NCI-H2171 treated with DMSO at 0.1 percent for 48 hours (cell line): Measurements from ENCODE around the gene PKHD1.
"Not testable (repeated sequence)": the region's sequence is repeated elsewhere in the genome, so short reads cannot be mapped to it uniquely, and the experiment has no call there.

ENCODE experiments used
- DNase-seq: peaks from one replicate; lab custom pipeline; 2025; lab: John Stamatoyannopoulos, UW

The PKHD1 gene

GRCh38 chr6:51855310-51856082 lies 231.9 kb downstream of the PKHD1 start:
- DNase-seq, result peak; percentile 33

- no peak for DNase-seq
These were observed 232.5 kb downstream of the PKHD1 start for GRCh38 chr6:51854876-51855275.

- DNase-seq, result no peak
These were observed 233.1 kb downstream of the PKHD1 start for GRCh38 chr6:51854347-51854746.

- not testable (repeated sequence) for DNase-seq
These were observed 234.3 kb downstream of the PKHD1 start for GRCh38 chr6:51853109-51853508.

GRCh38 chr6:51846531-51846930 lies 240.9 kb downstream of the PKHD1 start:
- no peak for DNase-seq

GRCh38 chr6:51844336-51844735 lies 243.1 kb downstream of the PKHD1 start:
- no peak for DNase-seq

GRCh38 chr6:51843456-51844056 lies 243.9 kb downstream of the PKHD1 start:
- DNase-seq, result no peak

- DNase-seq, result no peak
These were observed 244.5 kb downstream of the PKHD1 start for GRCh38 chr6:51842804-51843378.

- DNase-seq, result no peak
These were observed 245.2 kb downstream of the PKHD1 start for GRCh38 chr6:51842061-51842803.

- no peak for DNase-seq
These were observed 245.8 kb downstream of the PKHD1 start for GRCh38 chr6:51841626-51842025.

- no peak for DNase-seq
These were observed 247.6 kb downstream of the PKHD1 start for GRCh38 chr6:51839726-51840374.

GRCh38 chr6:51830666-51831065 lies 256.7 kb downstream of the PKHD1 start:
- DNase-seq, result no peak

- no peak for DNase-seq
These were observed 259.8 kb downstream of the PKHD1 start for GRCh38 chr6:51827580-51827979.

- DNase-seq, result no peak
These were observed 262.5 kb downstream of the PKHD1 start for GRCh38 chr6:51824940-51825339.

GRCh38 chr6:51820555-51820954 lies 266.9 kb downstream of the PKHD1 start:
- DNase-seq, result no peak

GRCh38 chr6:51818520-51819022 lies 268.8 kb downstream of the PKHD1 start:
- no peak for DNase-seq

- no peak for DNase-seq
These were observed 269.6 kb downstream of the PKHD1 start for GRCh38 chr6:51817832-51818231.

- peak; percentile 5 for DNase-seq
These were observed 273.0 kb downstream of the PKHD1 start for GRCh38 chr6:51814418-51814817.

GRCh38 chr6:51813904-51814303 lies 273.5 kb downstream of the PKHD1 start:
- DNase-seq, result no peak

GRCh38 chr6:51812231-51812630 lies 275.2 kb downstream of the PKHD1 start:
- no peak for DNase-seq

GRCh38 chr6:51805517-51805916 lies 281.9 kb downstream of the PKHD1 start:
- DNase-seq, result no peak

GRCh38 chr6:51800603-51801002 lies 286.8 kb downstream of the PKHD1 start:
- DNase-seq, result no peak
